ENCODE measurements around the gene FBRS.

DNA sequence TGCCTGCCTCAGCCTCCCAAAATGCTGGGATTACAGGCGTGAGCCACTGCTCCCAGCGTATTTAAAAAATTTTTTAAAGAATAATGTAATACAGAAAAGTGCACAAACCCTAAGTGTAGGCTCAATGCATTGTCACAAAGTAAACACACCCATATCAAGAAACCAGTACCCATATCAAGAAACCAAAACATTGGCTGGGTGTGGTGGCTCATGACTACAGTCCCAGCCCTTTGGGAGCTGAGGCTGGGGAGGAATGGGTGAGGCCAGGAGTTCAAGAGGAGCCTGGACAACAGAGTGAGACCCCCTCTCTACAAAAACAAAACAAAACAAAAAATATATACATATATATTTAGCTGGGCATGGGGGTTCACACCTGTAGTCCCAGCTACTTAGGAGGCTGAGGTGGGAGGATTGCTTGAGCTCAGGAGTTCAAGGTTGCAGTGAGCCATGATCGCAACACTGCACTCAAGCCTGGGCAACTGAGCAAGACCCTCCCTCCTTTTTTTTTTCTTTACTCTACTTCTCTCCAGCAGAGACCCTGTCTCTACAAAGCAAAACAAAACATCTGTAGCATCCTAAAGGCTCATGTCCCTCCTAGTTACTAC is 16.8 kb upstream of the FBRS start:
- TF ChIP-seq POLR2A (IDR thresholded peaks at IDR 0.05) (no peak), EP300 (IDR thresholded peaks at IDR 0.05) (no peak)
- TF ChIP-seq, protein P1, sequence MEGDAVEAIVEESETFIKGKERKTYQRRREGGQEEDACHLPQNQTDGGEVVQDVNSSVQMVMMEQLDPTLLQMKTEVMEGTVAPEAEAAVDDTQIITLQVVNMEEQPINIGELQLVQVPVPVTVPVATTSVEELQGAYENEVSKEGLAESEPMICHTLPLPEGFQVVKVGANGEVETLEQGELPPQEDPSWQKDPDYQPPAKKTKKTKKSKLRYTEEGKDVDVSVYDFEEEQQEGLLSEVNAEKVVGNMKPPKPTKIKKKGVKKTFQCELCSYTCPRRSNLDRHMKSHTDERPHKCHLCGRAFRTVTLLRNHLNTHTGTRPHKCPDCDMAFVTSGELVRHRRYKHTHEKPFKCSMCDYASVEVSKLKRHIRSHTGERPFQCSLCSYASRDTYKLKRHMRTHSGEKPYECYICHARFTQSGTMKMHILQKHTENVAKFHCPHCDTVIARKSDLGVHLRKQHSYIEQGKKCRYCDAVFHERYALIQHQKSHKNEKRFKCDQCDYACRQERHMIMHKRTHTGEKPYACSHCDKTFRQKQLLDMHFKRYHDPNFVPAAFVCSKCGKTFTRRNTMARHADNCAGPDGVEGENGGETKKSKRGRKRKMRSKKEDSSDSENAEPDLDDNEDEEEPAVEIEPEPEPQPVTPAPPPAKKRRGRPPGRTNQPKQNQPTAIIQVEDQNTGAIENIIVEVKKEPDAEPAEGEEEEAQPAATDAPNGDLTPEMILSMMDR (IDR thresholded peaks at IDR 0.05): no peak

Measured in gastroesophageal sphincter (tissue), 3 donors.